ENCODE measurements around the gene SEMA6D.
"Not testable (repeated sequence)": the region's sequence is repeated elsewhere in the genome, so short reads cannot be mapped to it uniquely, and the experiment has no call there.

Gene SEMA6D

GRCh38 chr15:47718497-47719437 lies 1.5 kb downstream of the SEMA6D start:
- DNase-seq: peak; percentile 47

- no peak for DNase-seq
These were observed 2.4 kb downstream of the SEMA6D start for GRCh38 chr15:47719730-47720129.

GRCh38 chr15:47720555-47720954 lies 3.2 kb downstream of the SEMA6D start:
- DNase-seq: no peak

GRCh38 chr15:47721676-47722075 lies 4.4 kb downstream of the SEMA6D start:
- peak; percentile 12 for DNase-seq

- no peak for DNase-seq
These were observed 7.0 kb downstream of the SEMA6D start for GRCh38 chr15:47724346-47724745.

GRCh38 chr15:47725051-47725450 lies 7.7 kb downstream of the SEMA6D start:
- no peak for DNase-seq

GRCh38 chr15:47725906-47726305 lies 8.6 kb downstream of the SEMA6D start:
- DNase-seq: no peak

- no peak for DNase-seq
These were observed 9.1 kb downstream of the SEMA6D start for GRCh38 chr15:47726399-47726823.

- no peak for DNase-seq
These were observed 9.8 kb downstream of the SEMA6D start for GRCh38 chr15:47727137-47727536.

- no peak for DNase-seq
These were observed 10.4 kb downstream of the SEMA6D start for GRCh38 chr15:47727676-47728075.

GRCh38 chr15:47728426-47728825 lies 11.1 kb downstream of the SEMA6D start:
- DNase-seq: no peak

GRCh38 chr15:47728886-47729285 lies 11.6 kb downstream of the SEMA6D start:
- no peak for DNase-seq

GRCh38 chr15:47731230-47731629 lies 13.9 kb downstream of the SEMA6D start:
- DNase-seq: no peak

GRCh38 chr15:47732248-47732647 lies 14.9 kb downstream of the SEMA6D start:
- no peak for DNase-seq

- DNase-seq: no peak
These were observed 15.8 kb downstream of the SEMA6D start for GRCh38 chr15:47733085-47733484.

- DNase-seq: no peak
These were observed 19.0 kb downstream of the SEMA6D start for GRCh38 chr15:47736143-47736786.

- DNase-seq: no peak
These were observed 20.2 kb downstream of the SEMA6D start for GRCh38 chr15:47737477-47737876.

- not testable (repeated sequence) for DNase-seq
These were observed 21.0 kb downstream of the SEMA6D start for GRCh38 chr15:47738144-47738825.

GRCh38 chr15:47741082-47741481 lies 23.8 kb downstream of the SEMA6D start:
- no peak for DNase-seq

GRCh38 chr15:47741907-47742306 lies 24.6 kb downstream of the SEMA6D start:
- DNase-seq: no peak

- no peak for DNase-seq
These were observed 25.0 kb downstream of the SEMA6D start for GRCh38 chr15:47742334-47742733.

GRCh38 chr15:47742742-47743141 lies 25.4 kb downstream of the SEMA6D start:
- DNase-seq: no peak

GRCh38 chr15:47743385-47743784 lies 26.1 kb downstream of the SEMA6D start:
- DNase-seq: no peak

GRCh38 chr15:47743886-47744285 lies 26.6 kb downstream of the SEMA6D start:
- DNase-seq: no peak

All from NCI-H345 (cell line).